Measurements from ENCODE around the gene SLIT3. TPM values are rescaled to one million over a fixed set of nuclear protein-coding genes. Genes with fewer than 3 reads are reported as not detected.

Gene SLIT3
- 10 to 100 TPM; 18.1 to 18.5 TPM for total RNA-seq
- 10 to 100 TPM; 20.6 to 22.5 TPM for polyA plus RNA-seq (ENCODE audit: insufficient read length in 2 of 2)
- long read RNA-seq, donor 1: 0 reads
- long read RNA-seq, donor 2: 0 reads
- long read RNA-seq, donor 3: 0 reads
- long read RNA-seq, donor 4: 0 reads

DNA sequence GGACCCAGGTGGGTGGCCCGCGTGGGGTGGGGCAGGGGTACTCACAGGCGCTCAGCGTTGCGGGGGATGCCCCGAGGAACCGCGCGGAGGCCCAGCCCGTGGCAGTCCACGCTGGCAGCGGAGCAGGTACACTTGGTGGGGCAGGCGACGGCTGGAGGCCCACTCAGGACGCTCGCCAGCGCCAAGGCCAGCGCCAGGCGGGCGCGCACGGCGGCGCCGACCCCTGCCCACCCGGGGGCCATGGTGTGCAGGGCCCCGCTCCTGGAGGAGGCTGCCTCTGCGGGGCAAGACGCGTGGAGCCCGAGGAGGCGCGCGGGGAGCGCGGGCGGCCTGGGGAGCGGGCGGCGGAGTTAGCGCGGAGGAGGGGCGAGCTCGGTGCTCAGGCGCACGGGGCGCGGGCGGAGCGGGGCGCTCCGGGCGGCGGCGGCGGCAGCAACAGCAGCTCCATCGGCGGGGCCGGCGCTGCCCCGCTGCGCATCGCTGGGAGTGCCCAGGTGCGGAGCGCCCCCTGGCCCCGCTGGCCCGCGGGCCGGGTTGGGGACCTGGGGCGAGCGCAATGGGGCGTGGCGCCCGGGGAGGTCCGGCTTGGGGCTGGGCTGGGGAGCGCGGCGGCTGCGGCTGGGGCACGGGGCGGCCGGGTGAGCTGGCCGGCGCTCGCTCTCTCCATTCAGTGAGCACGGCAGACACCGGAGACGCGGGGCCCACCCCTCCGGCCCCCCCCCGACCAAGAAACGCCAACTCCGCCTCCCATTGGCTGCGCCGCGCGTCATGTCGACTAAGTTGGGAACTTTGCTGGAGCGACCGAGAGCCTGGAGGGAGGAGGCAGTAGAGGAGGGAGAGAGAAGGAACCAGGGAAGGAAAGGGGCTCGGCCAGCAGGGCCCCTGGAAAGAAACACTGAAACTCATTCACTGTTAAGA, at the start of gene SLIT3:
Gene SLIT3 (minus strand): TSS at position 672 of the 918 bp plus-strand sequence. CDS start 430 bp downstream, at position 242.
- peaks cover 27% of the 10 kb centered on the region for H3K4me1 ChIP-seq (ENCODE audit: control insufficient read depth, insufficient read depth, low read length)
- H3K27ac ChIP-seq (ENCODE audit: low read depth, low read length): no peak within 1 kb of the TSS
- under 1% methylated on average over 94 of the region's 101 CpGs for WGBS (ENCODE audit: insufficient coverage)
- peak in 2 of 6 donors; percentile 75 to 83 for DNase-seq (ENCODE audit: low read depth in 4 of 6, low spot score in 6 of 6)
- H3K4me3 ChIP-seq (ENCODE audit: low read depth, low read length): peak within 1 kb of the TSS; percentile 31
- peaks cover 55% of the 10 kb centered on the region for H3K27me3 ChIP-seq (ENCODE audit: control insufficient read depth, insufficient read depth, low read length)
- no peaks in the 10 kb centered on the region for H3K9me3 ChIP-seq (ENCODE audit: control insufficient read depth, insufficient read depth, low read length)
- H3K36me3 ChIP-seq (ENCODE audit: control insufficient read depth, insufficient read depth, low read length): no peaks in the 10 kb centered on the region

- no peaks in the 10 kb centered on the region for H3K27me3 ChIP-seq (ENCODE audit: control insufficient read depth, insufficient read depth, low read length)
- no peaks in the 10 kb centered on the region for H3K4me1 ChIP-seq (ENCODE audit: control insufficient read depth, insufficient read depth, low read length)
- no CpG with 5 or more reads among the region's 1 CpG for WGBS (ENCODE audit: insufficient coverage)
- no peak overlapping the region for H3K4me3 ChIP-seq (ENCODE audit: low read depth, low read length)
- no peaks in the 10 kb centered on the region for H3K9me3 ChIP-seq (ENCODE audit: control insufficient read depth, insufficient read depth, low read length)
- DNase-seq (ENCODE audit: low read depth in 4 of 6, low spot score in 6 of 6): no peak
- no peak overlapping the region for H3K27ac ChIP-seq (ENCODE audit: low read depth, low read length)
- no peaks in the 10 kb centered on the region for H3K36me3 ChIP-seq (ENCODE audit: control insufficient read depth, insufficient read depth, low read length)
These were observed 49.1 kb upstream of the SLIT3 start for GRCh38 chr5:169350016-169350415.

- WGBS (ENCODE audit: insufficient coverage): 75% methylated on average over 1 of the region's 2 CpGs
- Histone ChIP-seq H3K27me3 (ENCODE audit: control insufficient read depth, insufficient read depth, low read length) (no peaks in the 10 kb centered on the region), H3K27ac (ENCODE audit: low read depth, low read length) (no peak overlapping the region), H3K4me1 (ENCODE audit: control insufficient read depth, insufficient read depth, low read length) (no peaks in the 10 kb centered on the region), H3K4me3 (ENCODE audit: low read depth, low read length) (no peak overlapping the region), H3K36me3 (ENCODE audit: control insufficient read depth, insufficient read depth, low read length) (no peaks in the 10 kb centered on the region), H3K9me3 (ENCODE audit: control insufficient read depth, insufficient read depth, low read length) (no peaks in the 10 kb centered on the region)
- DNase-seq (ENCODE audit: low read depth in 4 of 6, low spot score in 6 of 6): no peak
These were observed 46.8 kb upstream of the SLIT3 start for GRCh38 chr5:169347786-169348185.

DNA sequence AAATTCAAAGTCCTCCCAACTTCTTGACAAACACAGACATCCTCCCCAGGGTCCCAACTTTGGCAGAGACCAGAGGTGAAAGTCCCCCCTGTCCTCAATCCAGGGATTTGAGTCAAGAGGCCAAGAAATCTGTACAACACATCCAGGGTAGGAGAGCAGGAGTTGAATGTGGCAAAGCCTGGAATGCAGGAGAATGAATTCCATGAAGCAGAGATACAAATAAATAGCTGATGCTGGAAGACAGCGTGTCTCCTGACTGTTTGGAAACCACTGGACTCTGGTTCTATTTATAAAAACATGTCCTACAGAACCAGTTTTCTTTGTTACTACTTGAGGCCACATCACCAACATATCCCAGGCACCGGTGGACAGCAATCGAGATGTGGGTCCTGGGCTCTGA, 43.7 kb upstream of the SLIT3 start:
- Histone ChIP-seq H3K27me3 (ENCODE audit: control insufficient read depth, insufficient read depth, low read length) (no peaks in the 10 kb centered on the region), H3K9me3 (ENCODE audit: control insufficient read depth, insufficient read depth, low read length) (no peaks in the 10 kb centered on the region), H3K4me1 (ENCODE audit: control insufficient read depth, insufficient read depth, low read length) (no peaks in the 10 kb centered on the region), H3K36me3 (ENCODE audit: control insufficient read depth, insufficient read depth, low read length) (no peaks in the 10 kb centered on the region), H3K4me3 (ENCODE audit: low read depth, low read length) (no peak overlapping the region), H3K27ac (ENCODE audit: low read depth, low read length) (no peak overlapping the region)
- no peak for DNase-seq (ENCODE audit: low read depth in 4 of 6, low spot score in 6 of 6)
- WGBS (ENCODE audit: insufficient coverage): 93% methylated on average over 2 of the region's 3 CpGs

DNA sequence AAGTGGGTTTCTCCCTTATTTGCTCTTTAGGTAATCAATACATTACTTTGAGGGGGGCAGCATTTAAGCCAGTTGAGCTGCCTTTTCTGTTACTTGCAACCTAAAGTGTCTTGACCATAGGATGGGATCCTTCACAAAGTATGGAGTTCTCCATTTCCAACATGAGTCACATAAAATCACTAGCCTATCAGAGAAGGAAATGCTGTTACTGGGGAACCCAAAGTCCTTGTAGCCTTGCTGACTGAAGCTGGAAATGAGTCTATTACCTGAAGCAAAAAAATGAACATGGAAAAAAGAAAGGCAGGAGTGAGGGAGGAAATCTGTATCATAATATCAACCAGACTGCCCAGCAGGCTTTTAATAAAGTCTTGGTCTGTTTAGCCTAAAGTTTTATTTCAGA, 42.8 kb upstream of the SLIT3 start:
- H3K27ac ChIP-seq (ENCODE audit: low read depth, low read length): no peak overlapping the region
- H3K4me1 ChIP-seq (ENCODE audit: control insufficient read depth, insufficient read depth, low read length): no peaks in the 10 kb centered on the region
- DNase-seq (ENCODE audit: low read depth in 4 of 6, low spot score in 6 of 6): no peak
- no peaks in the 10 kb centered on the region for H3K27me3 ChIP-seq (ENCODE audit: control insufficient read depth, insufficient read depth, low read length)
- H3K36me3 ChIP-seq (ENCODE audit: control insufficient read depth, insufficient read depth, low read length): no peaks in the 10 kb centered on the region
- H3K4me3 ChIP-seq (ENCODE audit: low read depth, low read length): no peak overlapping the region
- H3K9me3 ChIP-seq (ENCODE audit: control insufficient read depth, insufficient read depth, low read length): no peaks in the 10 kb centered on the region

GRCh38 chr5:169341556-169341955, 40.6 kb upstream of the SLIT3 start:
- no peak for DNase-seq (ENCODE audit: low read depth in 4 of 6, low spot score in 6 of 6)
- H3K4me3 ChIP-seq (ENCODE audit: low read depth, low read length): no peak overlapping the region
- H3K27me3 ChIP-seq (ENCODE audit: control insufficient read depth, insufficient read depth, low read length): no peaks in the 10 kb centered on the region
- H3K27ac ChIP-seq (ENCODE audit: low read depth, low read length): no peak overlapping the region
- no peaks in the 10 kb centered on the region for H3K36me3 ChIP-seq (ENCODE audit: control insufficient read depth, insufficient read depth, low read length)
- no peaks in the 10 kb centered on the region for H3K9me3 ChIP-seq (ENCODE audit: control insufficient read depth, insufficient read depth, low read length)
- H3K4me1 ChIP-seq (ENCODE audit: control insufficient read depth, insufficient read depth, low read length): no peaks in the 10 kb centered on the region

DNA sequence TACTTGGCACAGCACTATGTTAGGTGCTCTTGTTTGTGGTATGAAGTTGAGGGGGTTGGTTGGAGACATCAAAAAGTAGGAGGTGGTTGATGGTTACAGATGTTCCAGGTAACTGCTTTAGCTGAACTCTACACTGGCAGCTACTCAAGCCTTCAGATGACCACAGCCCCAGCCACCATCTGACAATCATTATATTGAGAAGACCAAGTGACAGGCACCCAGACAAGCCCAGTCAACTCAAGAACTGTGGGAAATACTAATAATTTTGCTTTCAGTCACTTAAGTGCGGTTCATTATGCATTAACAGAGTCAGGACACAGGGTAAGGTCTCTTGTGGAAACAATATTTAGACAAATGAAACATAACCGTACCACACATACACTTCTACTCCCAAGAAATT, 38.9 kb upstream of the SLIT3 start:
- WGBS (ENCODE audit: insufficient coverage): 78% methylated on average over 2 of the region's 2 CpGs
- no peaks in the 10 kb centered on the region for H3K4me1 ChIP-seq (ENCODE audit: control insufficient read depth, insufficient read depth, low read length)
- no peaks in the 10 kb centered on the region for H3K36me3 ChIP-seq (ENCODE audit: control insufficient read depth, insufficient read depth, low read length)
- no peak overlapping the region for H3K27ac ChIP-seq (ENCODE audit: low read depth, low read length)
- H3K27me3 ChIP-seq (ENCODE audit: control insufficient read depth, insufficient read depth, low read length): no peaks in the 10 kb centered on the region
- no peaks in the 10 kb centered on the region for H3K9me3 ChIP-seq (ENCODE audit: control insufficient read depth, insufficient read depth, low read length)
- no peak overlapping the region for H3K4me3 ChIP-seq (ENCODE audit: low read depth, low read length)
- no peak for DNase-seq (ENCODE audit: low read depth in 4 of 6, low spot score in 6 of 6)

DNA sequence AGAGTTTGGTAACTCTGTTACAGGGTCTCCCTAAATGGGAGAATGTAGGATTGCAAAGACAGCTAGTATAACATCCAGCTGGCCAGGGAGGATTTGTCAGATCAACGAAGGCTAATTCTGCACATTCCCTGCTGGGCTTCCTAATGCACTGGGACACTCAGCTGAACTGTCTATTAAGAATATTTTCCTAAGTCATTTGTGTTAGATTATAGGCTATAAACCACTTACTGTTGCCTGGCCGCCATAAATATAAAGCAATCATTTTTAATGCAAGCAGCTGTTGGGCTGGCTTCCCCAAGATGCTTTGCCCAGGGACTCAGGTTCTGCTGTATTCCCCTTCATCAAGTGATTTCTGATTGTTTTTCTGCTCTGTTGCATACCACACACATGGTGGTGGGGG, 35.3 kb upstream of the SLIT3 start:
- no peaks in the 10 kb centered on the region for H3K4me1 ChIP-seq (ENCODE audit: control insufficient read depth, insufficient read depth, low read length)
- H3K9me3 ChIP-seq (ENCODE audit: control insufficient read depth, insufficient read depth, low read length): no peaks in the 10 kb centered on the region
- 51% methylated on average over 2 of the region's 2 CpGs for WGBS (ENCODE audit: insufficient coverage)
- DNase-seq (ENCODE audit: low read depth in 4 of 6, low spot score in 6 of 6): peak in 1 of 6 donors; percentile 67
- no peak overlapping the region for H3K4me3 ChIP-seq (ENCODE audit: low read depth, low read length)
- H3K27ac ChIP-seq (ENCODE audit: low read depth, low read length): no peak overlapping the region
- H3K36me3 ChIP-seq (ENCODE audit: control insufficient read depth, insufficient read depth, low read length): no peaks in the 10 kb centered on the region
- H3K27me3 ChIP-seq (ENCODE audit: control insufficient read depth, insufficient read depth, low read length): no peaks in the 10 kb centered on the region

GRCh38 chr5:169335806-169336205, 34.9 kb upstream of the SLIT3 start:
- DNase-seq (ENCODE audit: low read depth in 4 of 6, low spot score in 6 of 6): peak in 1 of 6 donors; percentile 4
- no CpG with 5 or more reads among the region's 2 CpGs for WGBS (ENCODE audit: insufficient coverage)
- H3K4me3 ChIP-seq (ENCODE audit: low read depth, low read length): no peak overlapping the region
- H3K4me1 ChIP-seq (ENCODE audit: control insufficient read depth, insufficient read depth, low read length): no peaks in the 10 kb centered on the region
- H3K27ac ChIP-seq (ENCODE audit: low read depth, low read length): no peak overlapping the region
- H3K36me3 ChIP-seq (ENCODE audit: control insufficient read depth, insufficient read depth, low read length): no peaks in the 10 kb centered on the region
- H3K9me3 ChIP-seq (ENCODE audit: control insufficient read depth, insufficient read depth, low read length): no peaks in the 10 kb centered on the region
- H3K27me3 ChIP-seq (ENCODE audit: control insufficient read depth, insufficient read depth, low read length): no peaks in the 10 kb centered on the region

GRCh38 chr5:169333518-169333917, 32.6 kb upstream of the SLIT3 start:
- no peak overlapping the region for H3K4me3 ChIP-seq (ENCODE audit: low read depth, low read length)
- no peaks in the 10 kb centered on the region for H3K36me3 ChIP-seq (ENCODE audit: control insufficient read depth, insufficient read depth, low read length)
- H3K9me3 ChIP-seq (ENCODE audit: control insufficient read depth, insufficient read depth, low read length): no peaks in the 10 kb centered on the region
- 77% methylated on average over 6 of the region's 6 CpGs for WGBS (ENCODE audit: insufficient coverage)
- no peaks in the 10 kb centered on the region for H3K4me1 ChIP-seq (ENCODE audit: control insufficient read depth, insufficient read depth, low read length)
- no peak overlapping the region for H3K27ac ChIP-seq (ENCODE audit: low read depth, low read length)
- no peak for DNase-seq (ENCODE audit: low read depth in 4 of 6, low spot score in 6 of 6)
- H3K27me3 ChIP-seq (ENCODE audit: control insufficient read depth, insufficient read depth, low read length): no peaks in the 10 kb centered on the region
